HEK293T (cell line): Measurements from ENCODE around the gene RAC2.

Experiments used
- CTCF ChIA-PET: fragments of 350-600 bp; formaldehyde crosslinking; extraction: SDS; loops from one replicate; lab custom pipeline; 2021; ENCODE audit warnings: antibody characterized with exemption, inconsistent platforms; lab: Yijun Ruan, JAX
- POLR2A ChIA-PET: fragments of 350-600 bp; formaldehyde crosslinking; extraction: SDS; loops from one replicate; lab custom pipeline; 2020; ENCODE audit warnings: antibody characterized with exemption, inconsistent platforms; lab: Yijun Ruan, JAX
- DNase-seq: peaks from one replicate; pipeline ENCODE4 v3.0.0; 2012; ENCODE audit warnings: mixed read lengths; ENCODE audit errors: extremely low spot score
- ARNT ChIP-seq: fragments of 450-650 bp; IDR thresholded peaks from 2 replicates; pipeline ENCODE4 v1.6.1; 2017; ENCODE audit warnings: mild to moderate bottlenecking
- BHLHE40 ChIP-seq: fragments of 450-650 bp; IDR thresholded peaks from 2 replicates; pipeline ENCODE4 v1.6.1; 2016; ENCODE audit warnings: mild to moderate bottlenecking, moderate library complexity, borderline replicate concordance
- CTBP1 ChIP-seq: fragments of 450-650 bp; IDR thresholded peaks from 2 replicates; pipeline ENCODE4 v1.6.1; 2016; ENCODE audit warnings: borderline replicate concordance
- ELF4 ChIP-seq: fragments of 450-650 bp; IDR thresholded peaks from 2 replicates; pipeline ENCODE4 v1.6.1; 2017; ENCODE audit warnings: antibody characterized with exemption
- FOXA1 ChIP-seq: fragments of 450-650 bp; IDR thresholded peaks from 2 replicates; pipeline ENCODE4 v1.6.1; 2016; ENCODE audit warnings: mild to moderate bottlenecking
- FOXK2 ChIP-seq: fragments of 450-650 bp; IDR thresholded peaks from 2 replicates; pipeline ENCODE4 v1.6.1; 2016; ENCODE audit warnings: mild to moderate bottlenecking
- FOXM1 ChIP-seq: fragments of 450-650 bp; IDR thresholded peaks from 2 replicates; pipeline ENCODE4 v1.6.1; 2017; ENCODE audit warnings: mild to moderate bottlenecking, borderline replicate concordance
- HDGF ChIP-seq: fragments of 450-650 bp; IDR thresholded peaks from 2 replicates; pipeline ENCODE4 v1.6.1; 2017; ENCODE audit warnings: antibody characterized with exemption, borderline replicate concordance
- L3MBTL2 ChIP-seq: fragments of 450-650 bp; conservative IDR thresholded peaks from 2 replicates; pipeline ENCODE4 v1.6.1; 2016; ENCODE audit warnings: mild to moderate bottlenecking
- LEF1 ChIP-seq: fragments of 450-650 bp; IDR thresholded peaks from 2 replicates; pipeline ENCODE4 v1.6.1; 2017; ENCODE audit warnings: mild to moderate bottlenecking, borderline replicate concordance
- SP1 ChIP-seq: fragments of 450-650 bp; IDR thresholded peaks from 2 replicates; pipeline ENCODE4 v1.6.1; 2017
- SUZ12 ChIP-seq: fragments of 450-650 bp; IDR thresholded peaks from 2 replicates; pipeline ENCODE4 v1.6.1; 2016; ENCODE audit warnings: mild to moderate bottlenecking
- TARDBP ChIP-seq: fragments of 450-650 bp; IDR thresholded peaks from 2 replicates; pipeline ENCODE4 v1.6.1; 2016
- ZNF384 ChIP-seq: fragments of 450-650 bp; IDR thresholded peaks from 2 replicates; pipeline ENCODE4 v1.6.1; 2016
- TF ChIP-seq, protein P1 (sequence below): fragments of 450-650 bp; IDR thresholded peaks from 2 replicates; pipeline ENCODE4 v1.6.1; 2016

The RAC2 gene

DNA sequence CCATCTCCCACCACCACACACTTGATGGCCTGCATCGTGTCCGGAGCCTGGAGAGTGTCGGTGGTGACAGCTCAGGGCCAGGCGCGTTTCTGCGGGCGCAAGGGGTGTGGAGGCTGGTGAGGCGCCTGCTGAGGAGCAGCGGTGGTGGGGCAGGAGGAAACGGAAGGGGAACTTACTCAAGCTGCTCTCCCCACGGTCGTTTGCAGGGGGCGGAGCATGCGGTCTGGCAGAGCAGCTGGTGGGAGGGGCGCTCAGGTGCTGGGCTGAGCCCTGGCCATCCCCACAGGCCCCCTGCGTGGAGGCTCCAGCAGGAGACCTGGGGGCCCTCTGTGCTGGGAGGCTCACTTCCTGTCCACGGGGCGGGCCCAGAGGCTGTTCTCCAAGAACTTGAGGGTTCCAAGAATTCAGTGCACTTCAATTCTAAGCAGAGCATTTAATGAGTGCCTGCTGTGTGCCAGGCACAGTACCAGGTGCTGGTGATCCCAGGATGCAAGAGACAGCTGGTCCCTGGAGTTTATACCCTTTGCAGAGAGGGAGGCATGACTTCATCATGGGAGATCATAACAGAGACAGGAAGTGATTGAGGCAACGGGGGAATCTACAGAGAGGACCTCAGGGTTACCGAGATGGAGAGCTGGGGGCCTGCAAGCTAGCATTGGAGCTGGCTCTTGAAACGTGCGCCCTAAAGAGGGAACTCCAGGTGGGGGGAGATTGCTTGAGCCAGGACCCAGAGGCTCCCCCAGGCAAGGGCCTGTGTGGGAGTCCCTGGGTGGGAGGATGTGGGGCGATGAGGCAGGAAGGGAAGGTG is at the start of gene RAC2:
Gene RAC2, minus strand, starts transcription at position 156 of the 808 bp plus-strand sequence. Its CDS starts 121 bp downstream, at position 35.
- POLR2A ChIA-PET: no interaction called here
- no peak for DNase-seq
- no peak for TF ChIP-seq HDGF
- no peak for TF ChIP-seq FOXK2
- no peak for TF ChIP-seq ARNT
- TF ChIP-seq L3MBTL2: no peak
- no peak for TF ChIP-seq SUZ12
- no peak for TF ChIP-seq FOXM1
- TF ChIP-seq, protein P1, sequence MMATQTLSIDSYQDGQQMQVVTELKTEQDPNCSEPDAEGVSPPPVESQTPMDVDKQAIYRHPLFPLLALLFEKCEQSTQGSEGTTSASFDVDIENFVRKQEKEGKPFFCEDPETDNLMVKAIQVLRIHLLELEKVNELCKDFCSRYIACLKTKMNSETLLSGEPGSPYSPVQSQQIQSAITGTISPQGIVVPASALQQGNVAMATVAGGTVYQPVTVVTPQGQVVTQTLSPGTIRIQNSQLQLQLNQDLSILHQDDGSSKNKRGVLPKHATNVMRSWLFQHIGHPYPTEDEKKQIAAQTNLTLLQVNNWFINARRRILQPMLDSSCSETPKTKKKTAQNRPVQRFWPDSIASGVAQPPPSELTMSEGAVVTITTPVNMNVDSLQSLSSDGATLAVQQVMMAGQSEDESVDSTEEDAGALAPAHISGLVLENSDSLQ: no peak
- TF ChIP-seq BHLHE40: no peak
- no peak for TF ChIP-seq LEF1
- TF ChIP-seq CTBP1: no peak
- no peak for TF ChIP-seq SP1
- no peak for TF ChIP-seq TARDBP
- CTCF ChIA-PET: interaction anchor here (0.9 kb wide), 1 partner anchor 16 kb away, joined by 3 read pairs; no protein-coding TSS in a partner anchor

DNA sequence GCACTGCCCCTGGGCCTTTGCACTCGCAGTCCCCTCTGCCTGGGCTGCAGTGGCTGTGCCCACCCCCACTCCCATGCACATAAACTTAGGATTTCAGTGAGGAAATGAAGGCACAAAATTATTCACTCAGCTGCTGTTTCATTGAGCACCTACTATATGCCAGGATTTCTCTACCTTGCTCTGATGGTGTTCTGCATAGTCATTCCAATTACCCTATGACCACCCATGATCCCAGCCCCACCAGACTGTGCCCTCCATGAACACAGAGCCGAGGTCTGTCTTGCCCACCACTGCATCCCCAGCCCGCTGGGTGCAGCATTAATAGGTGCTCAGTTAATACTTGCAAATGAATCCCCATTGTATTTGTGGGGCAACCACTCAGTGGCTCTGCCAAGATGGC is 49.1 kb upstream of the RAC2 start:
- ChIA-PET CTCF (no interaction called here), POLR2A (no interaction called here)
- no peak for DNase-seq
- no peak for TF ChIP-seq L3MBTL2
- TF ChIP-seq, protein P1: no peak
- TF ChIP-seq FOXA1: no peak

DNA sequence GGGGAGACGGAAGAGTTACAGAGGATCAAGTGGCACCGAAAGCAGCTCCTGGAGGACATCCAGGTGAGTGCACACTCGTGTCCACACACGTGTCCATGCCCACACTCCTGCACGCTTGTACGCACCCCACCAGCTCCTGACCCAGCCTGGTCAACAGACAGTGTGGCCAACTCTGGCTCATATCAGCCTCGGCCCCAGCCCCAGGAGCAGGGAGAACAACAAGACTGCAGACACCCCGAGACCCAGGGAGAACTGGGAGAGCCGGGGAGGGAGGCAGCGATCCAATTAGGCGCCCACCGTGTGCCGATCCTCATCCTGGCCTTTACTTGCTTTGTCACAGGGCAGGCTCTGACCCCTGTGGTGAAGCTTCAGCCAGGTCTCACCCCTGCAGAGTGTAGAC is 48.6 kb upstream of the RAC2 start:
- ChIA-PET CTCF (no interaction called here), POLR2A (no interaction called here)
- DNase-seq: no peak
- TF ChIP-seq CTBP1 (no peak), FOXA1 (no peak), BHLHE40 (no peak), LEF1 (no peak), ARNT (no peak), ZNF384 (no peak)
- TF ChIP-seq, protein P1: no peak

DNA sequence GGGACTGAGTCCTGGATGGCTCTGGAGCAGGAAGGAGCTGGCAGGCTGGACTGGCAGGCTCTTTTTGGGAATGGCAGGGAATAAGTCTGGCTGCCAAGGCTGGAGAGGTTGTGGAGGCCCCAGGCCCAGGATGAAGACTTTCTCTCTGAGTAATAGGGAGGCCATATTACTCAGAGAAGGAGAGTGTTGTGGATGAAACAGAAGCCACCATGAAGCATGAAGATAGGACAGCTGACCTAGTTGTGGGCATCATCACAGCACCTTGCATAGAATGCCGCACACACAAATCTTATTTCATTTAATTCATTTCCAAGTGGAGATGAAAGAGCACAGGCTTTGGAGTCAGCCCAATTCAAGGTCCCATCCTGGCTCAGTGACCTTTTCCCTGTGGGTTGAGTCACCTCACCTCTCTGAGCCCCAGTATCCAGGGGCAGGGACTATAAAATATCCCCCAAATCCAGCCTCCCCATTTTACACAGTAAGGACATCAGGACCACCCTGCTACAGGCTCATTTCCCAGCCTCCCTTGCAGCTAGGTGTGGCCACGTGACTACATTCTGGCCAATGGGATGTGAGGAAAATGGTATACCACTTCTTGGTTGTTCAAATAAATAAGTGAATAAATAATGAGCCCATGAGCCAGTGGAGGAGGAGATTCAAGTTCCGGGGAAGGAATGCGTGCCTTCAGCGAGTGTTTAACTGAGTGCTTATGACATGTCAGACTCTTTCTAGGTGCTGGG is 47.7 kb upstream of the RAC2 start:
- CTCF ChIA-PET: no interaction called here
- TF ChIP-seq FOXK2: no peak
- TF ChIP-seq HDGF: no peak
- TF ChIP-seq TARDBP: no peak
- DNase-seq: no peak
- POLR2A ChIA-PET: no interaction called here

DNA sequence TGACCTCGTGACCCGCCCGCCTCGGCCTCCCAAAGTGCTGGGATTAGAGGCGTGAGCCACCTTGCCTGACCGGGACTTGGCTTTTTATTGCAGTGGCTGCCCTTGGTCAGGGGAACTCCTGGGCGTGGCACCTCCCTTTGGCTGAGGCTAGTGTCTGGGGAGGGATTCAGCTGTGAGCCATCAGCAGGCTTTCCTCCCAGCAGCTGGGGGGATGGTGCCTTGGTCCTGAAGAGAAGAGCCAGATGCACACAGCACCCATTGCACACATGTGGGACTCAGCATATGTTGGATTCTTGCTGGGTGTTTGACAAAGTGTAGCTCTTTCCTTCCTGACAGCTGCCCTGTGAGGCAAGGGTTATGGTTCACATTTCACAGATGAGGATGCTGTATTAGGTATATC is 46.7 kb upstream of the RAC2 start:
- CTCF ChIA-PET: no interaction called here
- no peak for DNase-seq
- POLR2A ChIA-PET: no interaction called here
- TF ChIP-seq ELF4: no peak
- TF ChIP-seq FOXK2: no peak
- TF ChIP-seq ZNF384: no peak
- no peak for TF ChIP-seq FOXA1
- TF ChIP-seq L3MBTL2: no peak
- no peak for TF ChIP-seq HDGF
- no peak for TF ChIP-seq ARNT

DNA sequence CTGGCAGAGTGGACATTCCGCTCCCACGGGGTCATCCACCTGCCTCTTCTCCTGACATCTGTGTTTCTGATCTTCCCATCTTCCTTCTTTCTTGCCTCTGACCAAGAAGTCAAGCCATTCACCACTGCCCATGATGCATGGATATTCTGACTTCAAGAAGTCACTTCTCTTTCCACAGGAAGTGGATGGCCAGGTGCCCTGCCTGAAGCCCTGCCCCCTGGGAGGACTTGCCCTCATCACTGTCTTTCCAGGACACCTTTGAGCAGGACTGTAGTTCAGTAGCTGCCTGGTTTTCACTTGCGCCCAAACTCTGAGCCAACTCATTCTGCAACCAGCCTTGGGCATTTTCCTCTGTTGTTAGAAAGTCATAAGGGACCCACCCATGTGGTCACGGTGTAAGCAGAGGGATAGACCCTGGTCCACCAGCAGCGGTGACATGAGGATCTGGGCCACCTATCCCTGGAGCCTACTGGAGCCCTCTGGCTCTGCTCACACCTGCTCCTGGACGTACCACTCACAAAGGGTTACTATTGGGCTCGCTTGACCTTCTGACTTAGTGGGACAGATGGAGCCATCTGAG is 45.2 kb upstream of the RAC2 start:
- no peak for DNase-seq
- ChIA-PET POLR2A (no interaction called here), CTCF (no interaction called here)
- TF ChIP-seq CTBP1: no peak
- TF ChIP-seq, protein P1: no peak
- TF ChIP-seq SUZ12: no peak
- no peak for TF ChIP-seq FOXM1
- no peak for TF ChIP-seq ARNT
- TF ChIP-seq TARDBP: no peak
- TF ChIP-seq FOXA1: no peak
